Measurements from ENCODE around the gene LRPAP1. TPM values are rescaled to one million over a fixed set of nuclear protein-coding genes. Genes with fewer than 3 reads are reported as not detected.
"Not testable (repeated sequence)": the region's sequence is repeated elsewhere in the genome, so short reads cannot be mapped to it uniquely, and the experiment has no call there.

Gene LRPAP1
- total and polyA plus RNA-seq, 10 of the 15 experiments (the other 5 are each of a cell fraction or from before 2014, with no cell fraction given) = 1.0 to 100 (median 51.1) TPM

GRCh38 chr4:3559381-3560290 lies 27.4 kb upstream of the LRPAP1 start:
- FAIRE-seq; in situ Hi-C loops (cut with MboI); H3K9me3 ChIP-seq (replicated peaks; ENCODE audit: control insufficient read depth, insufficient read depth, low read length); H3K36me3 ChIP-seq (ENCODE audit: control insufficient read depth in 2 of 2, insufficient read depth in 2 of 2, low read length in 1 of 2); POLR2A ChIA-PET; H3K27ac ChIP-seq (ENCODE audit: control insufficient read depth, insufficient read depth); H3K4me1 ChIP-seq (ENCODE audit: control insufficient read depth, insufficient read depth, low read length); H3K79me2 ChIP-seq (ENCODE audit: control insufficient read depth, insufficient read depth, low read length); H4K20me1 ChIP-seq (ENCODE audit: control insufficient read depth, insufficient read depth); H3K4me2 ChIP-seq (ENCODE audit: control insufficient read depth, insufficient read depth); H3K4me3 ChIP-seq; CTCF ChIA-PET; RAD21 ChIA-PET (ENCODE audit: unreplicated experiment); H2AFZ ChIP-seq (ENCODE audit: control insufficient read depth, low read depth, low read length); ATAC-seq; intact Hi-C loops (cut with micrococcal nuclease; ENCODE audit: unreplicated experiment); BruUV-seq (replicated peaks); H3K27me3 ChIP-seq (replicated peaks in 1 of 2; ENCODE audit: control insufficient read depth in 2 of 2, insufficient read depth in 2 of 2, low read length in 1 of 2); SMC1A ChIA-PET (ENCODE audit: uncharacterized antibody, unreplicated experiment); DNase-seq (ENCODE audit: low read depth, low spot score); H3K9ac ChIP-seq (ENCODE audit: control insufficient read depth, insufficient read depth, low read length): not testable (repeated sequence)
- 7% methylated on average over 11 of the region's 13 CpGs for WGBS (ENCODE audit: insufficient coverage, insufficient replicate concordance, low lambda C conversion rate, missing lambda C conversion rate)

- H2AFZ ChIP-seq (ENCODE audit: control insufficient read depth, low read depth, low read length); FAIRE-seq; H3K27me3 ChIP-seq (replicated peaks in 1 of 2; ENCODE audit: control insufficient read depth in 2 of 2, insufficient read depth in 2 of 2, low read length in 1 of 2); BruUV-seq (replicated peaks); H3K9ac ChIP-seq (ENCODE audit: control insufficient read depth, insufficient read depth, low read length); SMC1A ChIA-PET (ENCODE audit: uncharacterized antibody, unreplicated experiment); RAD21 ChIA-PET (ENCODE audit: unreplicated experiment); DNase-seq (ENCODE audit: low read depth, low spot score); H3K4me2 ChIP-seq (ENCODE audit: control insufficient read depth, insufficient read depth); H4K20me1 ChIP-seq (ENCODE audit: control insufficient read depth, insufficient read depth); H3K4me1 ChIP-seq (ENCODE audit: control insufficient read depth, insufficient read depth, low read length); H3K27ac ChIP-seq (ENCODE audit: control insufficient read depth, insufficient read depth); ATAC-seq; H3K4me3 ChIP-seq; in situ Hi-C loops (cut with MboI); CTCF ChIA-PET; H3K9me3 ChIP-seq (replicated peaks; ENCODE audit: control insufficient read depth, insufficient read depth, low read length); H3K79me2 ChIP-seq (ENCODE audit: control insufficient read depth, insufficient read depth, low read length); H3K36me3 ChIP-seq (ENCODE audit: control insufficient read depth in 2 of 2, insufficient read depth in 2 of 2, low read length in 1 of 2); POLR2A ChIA-PET; intact Hi-C loops (cut with micrococcal nuclease; ENCODE audit: unreplicated experiment): not testable (repeated sequence)
- 24% methylated on average over 7 of the region's 7 CpGs for WGBS (ENCODE audit: insufficient coverage, insufficient replicate concordance, low lambda C conversion rate, missing lambda C conversion rate)
Measured at GRCh38 chr4:3558514-3558836, 26.3 kb upstream of the LRPAP1 start.

GRCh38 chr4:3557676-3558513 lies 25.7 kb upstream of the LRPAP1 start:
- POLR2A ChIA-PET; intact Hi-C loops (cut with micrococcal nuclease; ENCODE audit: unreplicated experiment); H3K9ac ChIP-seq (ENCODE audit: control insufficient read depth, insufficient read depth, low read length); in situ Hi-C loops (cut with MboI); BruUV-seq (replicated peaks); RAD21 ChIA-PET (ENCODE audit: unreplicated experiment); SMC1A ChIA-PET (ENCODE audit: uncharacterized antibody, unreplicated experiment); CTCF ChIA-PET; H4K20me1 ChIP-seq (ENCODE audit: control insufficient read depth, insufficient read depth); H3K4me1 ChIP-seq (ENCODE audit: control insufficient read depth, insufficient read depth, low read length); H3K36me3 ChIP-seq (ENCODE audit: control insufficient read depth in 2 of 2, insufficient read depth in 2 of 2, low read length in 1 of 2); H3K27me3 ChIP-seq (replicated peaks in 1 of 2; ENCODE audit: control insufficient read depth in 2 of 2, insufficient read depth in 2 of 2, low read length in 1 of 2); H3K9me3 ChIP-seq (replicated peaks; ENCODE audit: control insufficient read depth, insufficient read depth, low read length); H3K4me2 ChIP-seq (ENCODE audit: control insufficient read depth, insufficient read depth); H3K27ac ChIP-seq (ENCODE audit: control insufficient read depth, insufficient read depth); FAIRE-seq; H3K4me3 ChIP-seq; H2AFZ ChIP-seq (ENCODE audit: control insufficient read depth, low read depth, low read length); ATAC-seq; DNase-seq (ENCODE audit: low read depth, low spot score); H3K79me2 ChIP-seq (ENCODE audit: control insufficient read depth, insufficient read depth, low read length): not testable (repeated sequence)
- 7% methylated on average over 16 of the region's 17 CpGs for WGBS (ENCODE audit: insufficient coverage, insufficient replicate concordance, low lambda C conversion rate, missing lambda C conversion rate)

- H3K4me3 ChIP-seq; CTCF ChIA-PET; ATAC-seq; H3K36me3 ChIP-seq (ENCODE audit: control insufficient read depth in 2 of 2, insufficient read depth in 2 of 2, low read length in 1 of 2); H3K79me2 ChIP-seq (ENCODE audit: control insufficient read depth, insufficient read depth, low read length); DNase-seq (ENCODE audit: low read depth, low spot score); H2AFZ ChIP-seq (ENCODE audit: control insufficient read depth, low read depth, low read length); in situ Hi-C loops (cut with MboI); H3K27me3 ChIP-seq (replicated peaks in 1 of 2; ENCODE audit: control insufficient read depth in 2 of 2, insufficient read depth in 2 of 2, low read length in 1 of 2); H3K27ac ChIP-seq (ENCODE audit: control insufficient read depth, insufficient read depth); H3K4me2 ChIP-seq (ENCODE audit: control insufficient read depth, insufficient read depth); SMC1A ChIA-PET (ENCODE audit: uncharacterized antibody, unreplicated experiment); FAIRE-seq; H3K9ac ChIP-seq (ENCODE audit: control insufficient read depth, insufficient read depth, low read length); H4K20me1 ChIP-seq (ENCODE audit: control insufficient read depth, insufficient read depth); BruUV-seq (replicated peaks); RAD21 ChIA-PET (ENCODE audit: unreplicated experiment); intact Hi-C loops (cut with micrococcal nuclease; ENCODE audit: unreplicated experiment); H3K9me3 ChIP-seq (replicated peaks; ENCODE audit: control insufficient read depth, insufficient read depth, low read length); H3K4me1 ChIP-seq (ENCODE audit: control insufficient read depth, insufficient read depth, low read length); POLR2A ChIA-PET: not testable (repeated sequence)
- 7% methylated on average over 9 of the region's 9 CpGs for WGBS (ENCODE audit: insufficient coverage, insufficient replicate concordance, low lambda C conversion rate, missing lambda C conversion rate)
Measured at GRCh38 chr4:3557088-3557492, 24.9 kb upstream of the LRPAP1 start.

Data from GM12878 (cell line).